ENCODE data around the gene TXN2. TPM values are rescaled to one million over a fixed set of nuclear protein-coding genes. Genes with fewer than 3 reads are reported as not detected.
"Not testable (repeated sequence)": the region's sequence is repeated elsewhere in the genome, so short reads cannot be mapped to it uniquely, and the experiment has no call there.

The TXN2 gene
- total RNA-seq, result 100 to 1,000 TPM in 1 of 2 donors, 10 to 100 TPM in 1; 96.5 to 101 TPM
- long read RNA-seq, transcript TXN2-201 (4 exons, 1,736 nt), result major isoform, 166 of 312 reads
- long read RNA-seq, transcript TXN2-204 (4 exons, 1,280 nt), result minor isoform, 12 of 312 reads
- long read RNA-seq, partial matches to known transcripts, result 112 of 312 reads
- long read RNA-seq, other reads (novel, unspliced or antisense), result 19 of 312 reads

DNA sequence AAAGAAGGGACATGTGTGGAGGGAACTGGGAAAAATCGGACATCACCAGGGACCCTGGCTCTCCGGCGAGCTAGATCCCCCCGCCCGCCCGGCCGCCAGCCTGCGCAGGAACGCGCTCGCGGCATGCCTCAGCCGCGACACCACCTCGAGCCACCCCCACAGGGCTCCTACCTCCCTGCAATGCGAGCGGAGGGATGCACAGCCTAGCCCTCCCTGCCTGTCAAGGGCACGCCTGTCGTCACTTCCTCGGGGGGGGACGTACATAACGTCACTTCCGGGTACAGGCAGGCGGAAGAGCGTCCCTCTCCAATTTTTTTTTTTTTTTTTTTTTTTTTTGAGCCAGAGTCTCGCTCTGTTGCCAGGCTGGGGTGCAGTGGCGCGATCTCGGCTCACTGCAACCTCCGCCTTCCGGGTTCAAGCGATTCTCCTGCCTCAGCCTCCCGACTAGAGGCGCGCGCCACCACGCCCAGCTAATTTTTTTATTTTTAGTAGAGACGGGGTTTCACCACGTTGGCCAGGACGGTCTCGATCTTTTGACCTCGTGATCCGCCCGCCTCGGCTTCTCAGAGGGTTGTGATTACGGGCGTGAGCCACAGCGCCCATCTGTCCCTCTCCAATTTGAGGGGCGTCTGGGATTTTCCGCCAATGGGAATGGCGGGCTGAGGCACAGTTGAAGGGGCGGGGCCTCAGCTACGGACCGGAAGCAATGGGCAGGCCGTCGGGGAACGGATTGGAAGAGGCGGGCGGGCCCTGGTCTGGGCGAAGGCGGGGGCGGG lies at the start of gene TXN2:
Gene TXN2 (minus strand): TSS at position 248 of the 776 bp plus-strand sequence. CDS start 803 bp downstream, outside the sequence.
- ATAC-seq (peak; percentile 91), DNase-seq (peak; percentile 97)
- intact Hi-C loops (cut with DNase I, micrococcal nuclease), result no loop called here

DNA sequence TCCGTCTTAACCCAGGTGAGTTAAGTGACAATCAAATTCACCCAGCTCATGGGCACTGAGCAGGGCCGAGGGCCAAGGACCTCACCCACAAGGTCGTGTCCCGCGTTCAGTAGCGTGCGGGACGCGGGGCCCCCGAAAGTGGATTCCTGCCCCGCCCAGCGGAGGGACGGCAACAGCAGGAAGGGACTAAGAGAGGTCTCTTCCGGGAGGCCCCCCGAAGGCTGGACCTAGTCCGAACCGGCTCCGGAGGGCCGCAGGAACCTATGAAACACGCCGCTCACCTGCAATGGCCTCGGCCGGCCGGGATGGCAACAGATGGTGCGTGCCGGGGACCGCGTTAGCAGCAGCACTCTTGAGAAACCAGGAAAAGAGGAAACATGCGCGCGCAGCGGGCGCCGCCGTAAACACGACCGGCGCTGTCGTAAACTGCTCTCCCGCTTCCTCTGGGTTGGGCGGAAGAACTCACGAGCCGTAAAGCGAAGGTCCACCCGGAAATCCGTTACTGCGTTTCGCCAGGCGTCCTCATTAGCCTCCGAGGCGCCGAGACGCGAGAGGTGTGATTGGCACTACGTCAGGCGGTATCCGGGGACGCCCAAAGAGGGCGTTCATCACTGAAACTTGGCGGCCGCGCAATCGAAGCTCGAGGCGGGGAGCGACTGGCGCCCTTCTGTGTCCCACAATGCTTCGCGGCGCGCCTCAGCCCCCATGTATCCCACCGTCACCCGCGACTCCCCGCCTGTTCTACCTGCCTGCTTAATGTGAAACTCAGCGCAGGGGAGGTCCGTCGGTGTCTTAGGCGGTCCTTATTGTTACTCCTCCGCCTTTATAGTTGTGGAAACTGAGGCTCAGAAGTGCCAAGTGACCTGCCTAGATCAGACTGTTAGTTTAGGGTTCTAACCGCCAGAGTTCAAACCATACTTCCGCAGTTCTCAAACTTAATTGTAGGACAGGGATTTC lies 47.6 kb upstream of the TXN2 start, which contains the start of gene EIF3D:
Gene EIF3D (minus strand): TSS at position 372 of the 957 bp plus-strand sequence. CDS start 3,045 bp downstream, outside the sequence.
- intact Hi-C loops (cut with DNase I, micrococcal nuclease), result no loop called here
- DNase-seq (peak; percentile 99), ATAC-seq (peak; percentile 91)

- peak; percentile 14 for ATAC-seq
- intact Hi-C loops (cut with DNase I, micrococcal nuclease), result no loop called here
- peak in 1 of 2 donors; percentile 25 for DNase-seq
Measured at GRCh38 chr22:36528341-36528740, 46.9 kb upstream of the TXN2 start.

DNA sequence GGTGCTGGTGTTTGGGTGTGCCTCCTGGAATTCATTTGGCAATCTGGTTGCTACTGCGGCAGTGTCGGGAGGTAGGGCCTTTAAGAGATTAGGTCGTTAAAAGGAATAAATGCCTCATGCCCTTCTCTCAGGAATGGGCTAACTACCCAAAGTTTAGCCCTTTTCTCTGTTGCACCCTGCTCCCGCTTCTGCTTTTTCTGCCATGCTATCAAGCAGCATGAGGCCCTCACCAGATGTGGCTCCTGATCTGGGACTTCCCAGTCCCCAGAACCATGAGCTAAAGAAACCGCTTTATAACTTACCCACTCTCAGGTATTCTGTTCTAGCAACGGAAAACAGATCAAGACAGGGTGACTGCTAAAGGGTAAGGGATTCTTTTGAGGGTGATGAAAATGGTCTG lies 41.2 kb upstream of the TXN2 start:
- DNase-seq (no peak), ATAC-seq (no peak)

DNA sequence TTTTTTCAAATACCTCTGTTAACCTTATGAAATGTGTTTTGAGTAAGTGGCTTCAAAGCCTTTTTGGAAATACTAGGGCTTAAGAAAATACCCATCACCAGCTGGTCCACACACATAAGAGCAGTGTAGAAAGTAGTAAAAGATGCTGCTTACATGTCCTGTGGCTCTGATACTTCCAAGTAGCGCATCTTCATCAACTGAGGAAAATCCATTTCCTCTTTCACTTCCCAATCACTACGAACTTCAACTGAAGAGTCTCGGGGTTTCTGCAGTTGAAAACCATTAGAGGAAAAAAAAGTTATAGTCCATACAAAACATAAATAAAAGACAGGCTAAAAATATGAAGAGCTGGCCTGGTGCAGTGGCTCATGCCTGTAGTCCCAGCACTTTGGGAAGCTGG lies 39.0 kb upstream of the TXN2 start:
- DNase-seq, result no peak
- no peak for ATAC-seq
- intact Hi-C loops (cut with DNase I, micrococcal nuclease), result no loop called here

More for the DNA sequence above, 41.2 kb upstream of the TXN2 start:
- intact Hi-C loops (cut with DNase I, micrococcal nuclease), result no loop called here

DNA sequence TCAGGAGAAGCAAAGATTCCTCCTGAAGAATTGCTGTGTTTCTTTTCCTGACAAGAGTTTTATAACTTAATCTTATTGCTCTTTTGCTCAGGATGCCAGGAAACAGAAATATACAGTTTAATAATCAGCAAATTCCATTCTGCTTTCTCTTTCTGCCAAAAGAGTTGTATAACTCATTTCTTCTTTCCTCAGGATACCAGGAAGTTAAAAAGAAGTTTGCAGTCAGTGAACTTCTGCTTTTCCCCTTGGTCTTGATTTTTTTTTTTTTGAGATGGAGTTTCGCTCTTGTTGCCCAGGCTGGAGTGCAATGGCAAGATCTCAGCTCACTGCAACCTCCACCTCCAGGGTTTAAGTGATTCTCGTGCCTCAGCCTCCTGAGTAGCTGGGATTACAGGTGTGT lies 38.5 kb upstream of the TXN2 start:
- ATAC-seq; DNase-seq; intact Hi-C loops (cut with DNase I, micrococcal nuclease): not testable (repeated sequence)

GRCh38 chr22:36514766-36515165 lies 33.3 kb upstream of the TXN2 start:
- intact Hi-C loops (cut with DNase I, micrococcal nuclease), result no loop called here
- ATAC-seq (no peak), DNase-seq (no peak)

DNA sequence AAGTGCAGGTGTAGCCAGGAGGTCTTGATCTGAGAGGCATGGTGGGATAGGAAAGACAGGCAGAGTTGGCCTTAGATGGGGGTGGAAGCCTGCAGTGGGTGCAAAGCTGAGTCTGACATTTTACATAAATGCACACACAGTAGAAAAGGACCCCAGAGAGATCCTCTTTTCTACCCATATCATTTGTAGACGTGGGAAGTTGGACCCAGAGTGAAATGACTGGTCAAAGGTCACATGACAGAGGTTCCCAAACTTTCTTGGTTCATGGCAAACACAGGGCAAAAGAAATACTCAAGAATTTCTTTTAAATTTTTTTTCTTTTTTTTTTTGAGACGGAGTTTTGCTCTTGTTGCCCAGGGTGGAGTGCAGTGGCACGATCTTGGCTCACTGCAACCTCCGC lies 31.6 kb upstream of the TXN2 start:
- intact Hi-C loops (cut with DNase I, micrococcal nuclease), result no loop called here
- ATAC-seq (no peak), DNase-seq (no peak)

- DNase-seq (no peak), ATAC-seq (no peak)
- intact Hi-C loops (cut with DNase I, micrococcal nuclease), result no loop called here
Measured at GRCh38 chr22:36512333-36512732, 30.9 kb upstream of the TXN2 start.

GRCh38 chr22:36510966-36511881 lies 29.8 kb upstream of the TXN2 start:
- DNase-seq, result peak in 1 of 2 donors; percentile 45
- intact Hi-C loops (cut with DNase I, micrococcal nuclease), result no loop called here
- no peak for ATAC-seq

GRCh38 chr22:36510384-36510783 lies 28.9 kb upstream of the TXN2 start:
- ATAC-seq (no peak), DNase-seq (no peak)
- intact Hi-C loops (cut with DNase I, micrococcal nuclease), result no loop called here

- no peak for DNase-seq
- intact Hi-C loops (cut with DNase I, micrococcal nuclease), result no loop called here
- ATAC-seq, result no peak
Measured at GRCh38 chr22:36507518-36508010, 26.1 kb upstream of the TXN2 start.

GRCh38 chr22:36506637-36507517 lies 25.4 kb upstream of the TXN2 start, which contains the start of gene FOXRED2:
Gene FOXRED2 (minus strand): TSS chr22:36507040. CDS start chr22:36506422, 618 bp downstream.
- intact Hi-C loops (cut with DNase I, micrococcal nuclease), result no loop called here
- DNase-seq (peak; percentile 86 to 93), ATAC-seq (peak; percentile 94)

DNA sequence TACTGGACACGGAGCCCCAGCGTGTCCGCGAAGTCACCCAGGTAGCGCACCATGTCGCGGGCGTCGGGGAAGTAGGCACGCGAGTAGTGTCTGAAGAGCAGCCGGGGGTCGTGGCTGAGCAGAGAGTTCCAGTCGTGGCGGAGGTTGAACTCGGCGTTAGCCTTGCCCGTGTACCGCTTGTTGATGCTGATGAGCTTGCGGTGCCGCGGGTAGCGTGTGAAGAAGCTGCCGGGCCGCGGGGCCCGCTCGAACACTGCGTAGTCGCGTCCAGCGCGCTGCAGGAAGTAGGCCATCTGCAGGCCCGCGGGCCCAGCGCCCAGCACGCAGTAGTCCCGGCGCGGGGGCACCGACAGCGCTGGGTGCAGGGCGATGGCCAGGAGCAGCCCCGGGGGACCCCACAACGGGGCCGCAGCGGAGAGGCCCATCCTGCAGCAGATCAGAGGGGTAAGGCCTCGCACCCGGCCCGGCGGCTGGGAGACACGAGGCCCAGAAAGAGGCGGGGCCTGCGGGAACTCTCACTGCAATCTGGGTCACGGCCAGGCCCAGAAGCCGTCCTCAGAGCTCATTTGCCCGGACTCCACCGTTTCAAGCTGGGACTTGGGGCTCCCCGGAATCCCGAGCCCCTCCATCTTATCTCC lies 24.7 kb upstream of the TXN2 start:
- no peak for ATAC-seq
- no peak for DNase-seq
- intact Hi-C loops (cut with DNase I, micrococcal nuclease), result no loop called here

DNA sequence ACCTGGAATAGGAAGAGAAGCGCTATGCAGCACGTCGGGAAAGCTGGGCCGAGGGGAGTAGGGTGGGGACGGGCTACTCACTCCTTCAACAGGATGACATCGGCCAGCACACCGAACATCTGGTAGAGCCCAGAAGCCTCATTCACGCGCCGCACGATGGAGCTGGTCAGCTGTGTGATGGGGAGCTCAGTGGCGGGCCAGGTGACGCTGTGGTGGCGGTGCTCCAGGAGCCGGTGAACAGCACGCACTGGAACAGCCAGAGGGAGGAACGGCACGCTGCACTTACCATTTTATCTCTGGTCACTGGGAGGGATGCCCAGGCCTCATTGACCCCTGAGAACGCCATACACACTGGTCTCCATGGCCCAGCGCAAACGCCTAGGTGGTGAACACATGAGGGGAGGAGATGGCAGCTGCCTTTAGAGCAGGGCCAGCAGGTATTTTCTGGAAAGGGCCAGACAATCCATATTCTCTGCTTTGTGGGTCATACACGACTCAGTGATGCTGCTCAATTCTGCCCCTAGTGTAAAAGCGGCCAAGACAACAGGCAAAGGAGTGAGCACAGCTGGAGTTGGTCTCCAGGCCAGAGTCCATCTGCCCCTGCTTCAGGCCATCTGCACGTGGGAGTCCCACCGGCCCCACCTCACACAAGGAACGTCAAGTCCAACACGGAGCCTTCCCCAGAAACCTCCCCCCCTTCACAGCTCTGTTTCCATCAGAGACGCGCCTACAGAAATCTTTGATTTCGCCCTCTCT lies 16.6 kb upstream of the TXN2 start:
- DNase-seq, result no peak
- intact Hi-C loops (cut with DNase I, micrococcal nuclease), result no loop called here
- no peak for ATAC-seq

- peak; percentile 31 for ATAC-seq
- intact Hi-C loops (cut with DNase I, micrococcal nuclease), result no loop called here
- peak in 1 of 2 donors; percentile 31 for DNase-seq
Measured at GRCh38 chr22:36493690-36494110, 12.3 kb upstream of the TXN2 start.
